Neural progenitor cell (in vitro differentiated cells): ENCODE data around the gene RNFT2. TPM values are rescaled to one million over a fixed set of nuclear protein-coding genes. Genes with fewer than 3 reads are reported as not detected.

Experiments used
- DNase-seq: peaks from one replicate; pipeline ENCODE4 v3.0.0-alpha.2; 2016; ENCODE audit warnings: low spot score
- H2AFZ ChIP-seq: fragments of 200-600 bp; sonication (generic); replicated peaks from 2 replicates; pipeline ENCODE4 v1.6.1; 2016; ENCODE audit warnings: antibody characterized with exemption
- H3F3A ChIP-seq: fragments of 200-600 bp; sonication (generic); 2 replicates; pipeline ENCODE4 v1.6.1; 2016; ENCODE audit warnings: antibody characterized with exemption, low read depth
- H3K27ac ChIP-seq: fragments of 200-600 bp; sonication (generic); 2 replicates; pipeline ENCODE4 v1.5.1; 2016; ENCODE audit warnings: mild to moderate bottlenecking
- H3K27me3 ChIP-seq: fragments of 200-600 bp; sonication (generic); 2 replicates; pipeline ENCODE4 v1.6.1; 2016; ENCODE audit warnings: mild to moderate bottlenecking, moderate library complexity
- H3K36me3 ChIP-seq: fragments of 200-600 bp; sonication (generic); 2 replicates; pipeline ENCODE4 v1.5.1; 2016
- H3K4me1 ChIP-seq: fragments of 200-600 bp; sonication (generic); 2 replicates; pipeline ENCODE4 v1.6.1; 2016; ENCODE audit warnings: mixed run types
- H3K4me2 ChIP-seq: fragments of 200-600 bp; sonication (generic); 2 replicates; pipeline ENCODE4 v1.6.1; 2016
- H3K4me3 ChIP-seq: fragments of 200-600 bp; sonication (generic); 2 replicates; pipeline ENCODE4 v1.5.1; 2016
- H3K79me2 ChIP-seq: fragments of 200-600 bp; sonication (generic); 2 replicates; pipeline ENCODE4 v1.6.1; 2016; ENCODE audit warnings: low read depth
- H3K9ac ChIP-seq: fragments of 200-600 bp; sonication (generic); 2 replicates; pipeline ENCODE4 v1.6.1; 2016
- H3K9me3 ChIP-seq: fragments of 200-600 bp; sonication (generic); 2 replicates; pipeline ENCODE4 v1.5.1; 2016; ENCODE audit warnings: low read depth
- H4K20me1 ChIP-seq: fragments of 200-600 bp; sonication (generic); 2 replicates; pipeline ENCODE4 v1.6.1; 2016; ENCODE audit warnings: low read depth
- H3K27ac Mint-ChIP-seq: 3 replicates; pipeline ENCODE4 v1.8.0; 2021; ENCODE audit warnings: mixed read lengths
- H3K27me3 Mint-ChIP-seq: 2 replicates; pipeline ENCODE4 v1.8.0; 2022; ENCODE audit warnings: low read depth, mild to moderate bottlenecking, inconsistent platforms, moderate library complexity, mixed read lengths; ENCODE audit not compliant: insufficient read depth
- H3K36me3 Mint-ChIP-seq: 3 replicates; pipeline ENCODE4 v1.8.0; 2021; ENCODE audit warnings: mixed read lengths
- H3K4me1 Mint-ChIP-seq: 3 replicates; pipeline ENCODE4 v1.8.0; 2021; ENCODE audit warnings: mixed read lengths
- H3K4me3 Mint-ChIP-seq: 3 replicates; pipeline ENCODE4 v1.8.0; 2021; ENCODE audit warnings: mild to moderate bottlenecking, moderate library complexity, mixed read lengths
- H3K9me3 Mint-ChIP-seq: 3 replicates; pipeline ENCODE4 v1.8.0; 2020; ENCODE audit warnings: mixed read lengths
- EZH2 ChIP-seq: fragments of 200-600 bp; sonication (generic); IDR thresholded peaks from 2 replicates; pipeline ENCODE4 v1.6.1; 2017; ENCODE audit warnings: antibody characterized with exemption, mild to moderate bottlenecking, moderate library complexity
- EZH2phosphoT487 ChIP-seq: fragments of 200-600 bp; sonication (generic); IDR thresholded peaks from 2 replicates; pipeline ENCODE4 v1.6.1; 2017; ENCODE audit warnings: antibody characterized with exemption
- total RNA-seq: library from RNA; depleted of rRNA; stranded (reverse); fragments of >200 nt; gene quantifications from 2 replicates; pipeline ENCODE4 v1.2.3, GENCODE V29; 2015; ENCODE audit warnings: low replicate concordance
- TF ChIP-seq, protein P1 (sequence below): fragments of 200-600 bp; sonication (generic); IDR thresholded peaks from 2 replicates; pipeline ENCODE4 v1.5.1; 2017; ENCODE audit warnings: antibody characterized with exemption, mild to moderate bottlenecking

Gene RNFT2
- total RNA-seq, 1 donor from 2014 or later: 26.9 TPM

DNA sequence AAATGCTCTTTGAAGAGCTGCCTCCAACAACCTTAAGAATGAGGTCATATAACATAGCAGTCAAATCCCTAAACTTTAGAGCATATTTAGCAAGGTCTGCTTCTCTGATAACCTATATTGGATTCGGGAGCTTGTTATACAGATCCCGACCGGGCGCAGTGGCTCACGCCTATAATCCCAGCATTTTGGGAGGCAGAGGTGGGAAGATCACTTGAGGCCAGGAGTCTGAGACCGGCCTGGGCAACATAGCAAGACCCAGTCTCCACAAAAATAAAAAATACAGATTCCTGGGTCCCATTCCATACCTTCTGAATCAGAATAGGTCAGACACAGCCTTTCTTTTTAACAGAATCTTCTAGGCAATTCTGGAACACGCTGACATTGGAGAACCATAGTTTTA is 46.9 kb upstream of the RNFT2 start:
- Mint-ChIP-seq H3K27ac (no peak overlapping the region), H3K9me3 (no peaks in the 10 kb centered on the region)
- peaks cover 31% of the 10 kb centered on the region for H3K4me1 ChIP-seq

DNA sequence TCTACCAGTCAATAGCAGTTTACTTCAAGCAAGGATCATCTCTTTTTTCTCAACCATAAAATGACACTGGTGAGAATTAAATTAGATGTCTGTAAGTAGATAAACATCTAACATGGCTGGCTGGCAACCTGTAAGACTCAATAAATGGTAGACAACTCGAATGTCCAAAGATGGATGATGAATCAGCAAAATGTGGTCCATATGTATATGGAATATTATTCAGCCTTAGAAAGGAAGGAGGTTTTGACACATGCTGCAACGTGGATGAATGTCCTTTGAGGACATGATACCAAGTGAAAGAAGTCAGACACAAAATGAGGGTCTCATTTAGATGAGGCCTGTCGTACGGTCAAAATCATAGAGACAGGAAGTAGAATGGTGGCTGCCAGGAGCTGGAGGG is 46.5 kb upstream of the RNFT2 start:
- H3K27me3 Mint-ChIP-seq: peaks cover 30% of the 10 kb centered on the region
- TF ChIP-seq EZH2: no peak
- TF ChIP-seq EZH2phosphoT487: no peak
- TF ChIP-seq, protein P1, sequence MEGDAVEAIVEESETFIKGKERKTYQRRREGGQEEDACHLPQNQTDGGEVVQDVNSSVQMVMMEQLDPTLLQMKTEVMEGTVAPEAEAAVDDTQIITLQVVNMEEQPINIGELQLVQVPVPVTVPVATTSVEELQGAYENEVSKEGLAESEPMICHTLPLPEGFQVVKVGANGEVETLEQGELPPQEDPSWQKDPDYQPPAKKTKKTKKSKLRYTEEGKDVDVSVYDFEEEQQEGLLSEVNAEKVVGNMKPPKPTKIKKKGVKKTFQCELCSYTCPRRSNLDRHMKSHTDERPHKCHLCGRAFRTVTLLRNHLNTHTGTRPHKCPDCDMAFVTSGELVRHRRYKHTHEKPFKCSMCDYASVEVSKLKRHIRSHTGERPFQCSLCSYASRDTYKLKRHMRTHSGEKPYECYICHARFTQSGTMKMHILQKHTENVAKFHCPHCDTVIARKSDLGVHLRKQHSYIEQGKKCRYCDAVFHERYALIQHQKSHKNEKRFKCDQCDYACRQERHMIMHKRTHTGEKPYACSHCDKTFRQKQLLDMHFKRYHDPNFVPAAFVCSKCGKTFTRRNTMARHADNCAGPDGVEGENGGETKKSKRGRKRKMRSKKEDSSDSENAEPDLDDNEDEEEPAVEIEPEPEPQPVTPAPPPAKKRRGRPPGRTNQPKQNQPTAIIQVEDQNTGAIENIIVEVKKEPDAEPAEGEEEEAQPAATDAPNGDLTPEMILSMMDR: no peak
- H3K4me1 Mint-ChIP-seq: peaks cover 35% of the 10 kb centered on the region
- H3K36me3 Mint-ChIP-seq: no peaks in the 10 kb centered on the region
- Histone ChIP-seq H3K4me3 (no peak overlapping the region), H3F3A (peaks cover 8% of the 10 kb centered on the region), H3K9me3 (no peaks in the 10 kb centered on the region), H3K27ac (no peak overlapping the region), H3K4me1 (peaks cover 31% of the 10 kb centered on the region), H3K36me3 (no peaks in the 10 kb centered on the region), H3K9ac (no peak overlapping the region), H2AFZ (no peak overlapping the region), H3K27me3 (peaks cover 6% of the 10 kb centered on the region), H3K79me2 (no peaks in the 10 kb centered on the region), H4K20me1 (no peaks in the 10 kb centered on the region), H3K4me2 (no peak overlapping the region)
- DNase-seq: no peak
- H3K9me3 Mint-ChIP-seq: no peaks in the 10 kb centered on the region
- no peak overlapping the region for H3K4me3 Mint-ChIP-seq
- H3K27ac Mint-ChIP-seq: no peak overlapping the region

More for the DNA sequence above, 46.9 kb upstream of the RNFT2 start:
- Histone ChIP-seq H3K4me3 (no peak overlapping the region), H3K27ac (no peak overlapping the region), H3K27me3 (peaks cover 6% of the 10 kb centered on the region), H4K20me1 (no peaks in the 10 kb centered on the region), H3K36me3 (no peaks in the 10 kb centered on the region), H3F3A (peaks cover 8% of the 10 kb centered on the region), H3K79me2 (no peaks in the 10 kb centered on the region), H3K9me3 (no peaks in the 10 kb centered on the region), H3K9ac (no peak overlapping the region), H2AFZ (no peak overlapping the region), H3K4me2 (no peak overlapping the region)
- no peaks in the 10 kb centered on the region for H3K36me3 Mint-ChIP-seq
- H3K4me1 Mint-ChIP-seq: peaks cover 35% of the 10 kb centered on the region
- no peak overlapping the region for H3K4me3 Mint-ChIP-seq
- DNase-seq: no peak
- TF ChIP-seq, protein P1: no peak
- TF ChIP-seq EZH2 (no peak), EZH2phosphoT487 (no peak)
- peaks cover 31% of the 10 kb centered on the region for H3K27me3 Mint-ChIP-seq

DNA sequence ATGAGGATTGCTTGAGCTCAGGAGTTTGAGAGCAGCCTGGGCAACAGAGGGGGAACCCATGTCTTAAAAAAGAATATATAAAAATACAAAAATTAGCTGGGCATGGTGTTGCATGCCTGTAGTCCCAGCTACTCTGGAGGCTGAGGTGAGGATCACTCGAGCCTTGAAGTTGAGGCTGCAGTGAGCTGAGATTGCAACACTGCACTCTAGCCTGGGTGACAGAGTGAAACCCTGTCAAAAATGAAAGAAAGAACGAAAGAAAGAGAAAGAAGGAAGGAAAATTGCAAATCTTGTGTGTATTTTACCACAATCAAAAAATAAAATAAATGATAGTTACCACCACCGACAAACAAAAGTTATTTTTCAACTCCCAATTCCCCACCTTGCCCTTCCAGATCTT is 45.5 kb upstream of the RNFT2 start:
- H3K4me2 ChIP-seq: no peak overlapping the region
- H3K4me1 ChIP-seq: peaks cover 31% of the 10 kb centered on the region
- H3K9ac ChIP-seq: no peak overlapping the region
- no peak for DNase-seq
- H3K27ac ChIP-seq: no peak overlapping the region
- H3K27me3 ChIP-seq: peaks cover 6% of the 10 kb centered on the region
- H3K79me2 ChIP-seq: no peaks in the 10 kb centered on the region
- no peaks in the 10 kb centered on the region for H3K9me3 Mint-ChIP-seq
- no peaks in the 10 kb centered on the region for H3K9me3 ChIP-seq
- no peak overlapping the region for H3K4me3 ChIP-seq
- peaks cover 35% of the 10 kb centered on the region for H3K4me1 Mint-ChIP-seq
- H2AFZ ChIP-seq: no peak overlapping the region
- TF ChIP-seq, protein P1: no peak
- TF ChIP-seq EZH2: no peak
- TF ChIP-seq EZH2phosphoT487: no peak
- H3F3A ChIP-seq: peaks cover 8% of the 10 kb centered on the region
- no peaks in the 10 kb centered on the region for H3K36me3 Mint-ChIP-seq
- no peaks in the 10 kb centered on the region for H3K36me3 ChIP-seq
- H4K20me1 ChIP-seq: no peaks in the 10 kb centered on the region
- no peak overlapping the region for H3K4me3 Mint-ChIP-seq
- no peak overlapping the region for H3K27ac Mint-ChIP-seq
- H3K27me3 Mint-ChIP-seq: peaks cover 30% of the 10 kb centered on the region
